Stimulated activated CD4-positive, alpha-beta T cell treated with anti-CD3 and anti-CD28 coated beads, Interleukin-15, amount 100 ng/mL, for 48 hours (primary cell): Measurements from ENCODE around the gene TBC1D13.
"Not testable (repeated sequence)": the region's sequence is repeated elsewhere in the genome, so short reads cannot be mapped to it uniquely, and the experiment has no call there.

Experiments
- DNase-seq, 2 donors: peaks; one replicate each; pipeline ENCODE4 v3.0.0-alpha.2; 2020; ENCODE audit warnings: low read depth in 2 of 2

The TBC1D13 gene

DNA sequence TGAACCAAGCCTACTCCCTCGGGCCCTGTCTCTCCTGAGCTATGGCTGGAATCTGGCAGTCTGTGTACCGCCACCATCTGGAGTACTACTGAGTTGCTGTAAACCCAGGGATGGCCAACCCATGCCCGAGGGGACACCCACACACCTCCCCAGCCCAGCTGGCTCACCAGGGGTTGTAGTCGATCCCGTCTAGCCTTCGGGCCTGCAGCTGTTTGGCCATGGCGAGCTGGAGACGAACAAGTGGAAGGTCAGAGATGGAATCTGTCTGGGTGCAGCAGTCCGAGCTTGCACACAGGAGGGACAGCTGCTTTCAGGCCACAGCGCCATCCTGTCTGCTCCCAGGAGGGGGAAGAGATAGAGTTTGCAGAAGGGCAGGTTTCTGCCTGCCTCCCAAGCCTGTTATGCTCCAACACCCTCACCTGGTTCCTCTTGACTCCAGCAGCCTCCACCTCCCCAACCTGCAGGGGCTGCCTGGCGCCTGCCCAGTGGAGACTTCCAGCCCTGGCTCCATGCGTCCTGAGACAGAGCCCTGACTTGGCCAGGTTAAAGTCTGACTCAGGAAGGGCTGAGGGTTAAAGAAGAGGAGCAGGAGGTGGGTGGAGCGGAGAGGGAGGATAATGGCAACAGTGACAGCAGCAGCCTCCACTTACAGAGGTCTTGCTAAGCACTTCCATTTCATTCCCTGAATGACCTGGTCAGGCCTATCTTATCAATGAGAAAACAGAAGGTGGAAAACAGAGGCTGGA, 58.3 kb downstream of the TBC1D13 start:
- no peak for DNase-seq

DNA sequence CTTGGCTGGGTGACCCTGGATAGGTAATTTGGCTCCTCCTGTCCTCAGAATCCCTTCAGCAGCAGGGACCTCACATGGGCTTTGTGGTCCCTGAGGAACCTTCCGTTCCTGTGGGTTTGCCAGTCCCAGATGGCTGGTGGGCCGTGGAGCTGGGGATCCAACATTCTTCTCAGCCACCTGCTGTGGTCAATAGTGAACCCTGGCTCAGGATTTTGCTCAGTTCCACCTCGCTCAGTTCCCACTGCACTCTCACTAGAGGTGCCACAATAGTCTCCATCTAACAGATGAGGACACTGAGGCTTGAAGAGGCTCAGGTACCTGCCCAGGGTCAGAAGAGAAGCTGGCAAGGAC, 59.6 kb downstream of the TBC1D13 start:
- no peak for DNase-seq

DNA sequence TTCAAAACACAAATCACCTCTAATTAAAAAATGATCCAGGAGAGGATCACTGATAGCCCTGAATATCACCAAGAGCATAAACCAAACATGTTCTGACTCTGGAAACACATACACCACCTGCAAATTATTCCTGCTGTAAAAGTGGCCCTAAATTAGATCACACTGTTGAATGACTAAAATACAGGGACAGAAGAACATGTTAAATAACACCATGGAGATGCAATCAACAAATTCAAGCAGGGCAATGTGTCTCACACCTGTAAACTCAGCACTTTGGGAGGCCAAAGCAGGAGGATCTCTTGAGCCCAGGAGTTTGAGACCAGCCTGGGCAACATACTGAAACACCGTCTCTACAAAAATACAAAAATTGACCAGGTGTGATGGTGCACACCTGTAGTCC, 60.8 kb downstream of the TBC1D13 start:
- no peak for DNase-seq

DNA sequence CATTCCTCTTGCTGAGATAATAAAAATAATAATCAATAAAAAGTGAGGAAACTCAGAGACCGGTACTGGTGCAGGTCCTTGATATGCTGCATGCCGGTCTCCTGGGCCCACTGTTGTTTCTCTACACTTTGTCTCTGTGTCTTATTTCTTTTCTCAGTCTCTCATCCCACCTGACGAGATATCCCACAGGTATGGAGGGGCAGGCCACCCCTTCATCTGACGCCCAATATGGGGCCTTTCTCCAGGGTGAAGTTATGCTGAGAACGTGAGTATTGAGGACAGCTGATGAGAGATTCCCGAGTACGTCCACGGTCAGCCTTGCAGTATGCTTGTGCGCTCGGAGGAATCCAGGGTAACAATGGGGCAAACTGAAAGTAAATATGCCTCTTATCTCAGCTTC, 64.0 kb downstream of the TBC1D13 start:
- DNase-seq = not testable (repeated sequence)

DNA sequence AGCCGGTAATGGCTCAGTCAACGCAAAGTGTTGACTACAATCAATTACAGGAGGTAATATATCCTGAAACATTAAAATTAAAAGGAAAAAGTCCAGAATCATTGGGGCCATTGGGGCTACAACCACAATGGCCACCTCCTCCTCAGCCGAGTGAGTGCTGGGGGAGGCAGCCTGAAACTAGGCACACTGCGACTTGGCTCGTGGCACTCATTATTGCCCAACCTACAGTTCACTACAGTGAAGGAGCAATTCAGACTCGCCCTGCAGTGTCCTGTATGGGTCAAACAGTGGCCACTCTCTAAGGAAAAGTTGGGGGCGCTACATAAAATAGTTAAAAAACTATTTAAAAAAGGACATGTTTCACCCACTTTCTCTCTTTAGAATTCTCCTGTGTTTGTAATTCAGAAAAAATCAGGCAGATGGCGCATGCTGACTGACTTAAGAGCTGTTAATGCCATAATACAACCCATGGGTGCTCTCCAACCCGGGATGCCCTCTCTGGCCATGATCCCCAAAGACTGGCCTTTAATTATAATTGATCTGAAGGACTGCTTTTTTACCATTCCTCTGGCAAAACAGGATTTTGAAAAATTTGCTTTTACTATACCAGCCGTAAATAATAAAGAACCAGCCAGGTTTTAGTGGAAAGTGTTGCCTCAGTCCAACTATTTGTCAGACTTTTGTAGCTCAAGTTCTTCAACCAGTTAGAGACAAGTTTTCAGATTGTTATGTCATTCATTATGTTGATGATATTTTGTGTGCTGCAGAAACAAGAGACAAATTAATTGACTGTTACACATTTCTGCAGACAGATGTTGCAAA, 64.9 kb downstream of the TBC1D13 start:
- not testable (repeated sequence) for DNase-seq

DNA sequence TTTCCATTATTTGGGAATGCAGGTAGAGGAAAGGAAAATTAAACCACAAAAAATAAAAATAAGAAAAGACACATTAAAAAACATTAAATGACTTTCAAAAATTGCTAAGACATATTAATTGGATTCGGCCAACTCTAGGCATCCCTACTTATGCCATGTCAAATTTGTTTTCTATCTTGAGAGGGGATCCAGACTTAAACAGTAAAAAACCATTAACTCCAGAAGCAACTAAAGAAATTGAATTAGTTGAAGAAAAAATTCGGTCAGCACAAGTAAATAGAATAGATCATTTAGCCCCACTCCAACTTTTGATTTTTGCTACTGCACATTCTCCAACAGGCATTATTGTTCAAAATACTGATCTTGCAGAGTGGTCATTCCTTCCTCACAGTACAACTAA, 65.6 kb downstream of the TBC1D13 start:
- not testable (repeated sequence) for DNase-seq

DNA sequence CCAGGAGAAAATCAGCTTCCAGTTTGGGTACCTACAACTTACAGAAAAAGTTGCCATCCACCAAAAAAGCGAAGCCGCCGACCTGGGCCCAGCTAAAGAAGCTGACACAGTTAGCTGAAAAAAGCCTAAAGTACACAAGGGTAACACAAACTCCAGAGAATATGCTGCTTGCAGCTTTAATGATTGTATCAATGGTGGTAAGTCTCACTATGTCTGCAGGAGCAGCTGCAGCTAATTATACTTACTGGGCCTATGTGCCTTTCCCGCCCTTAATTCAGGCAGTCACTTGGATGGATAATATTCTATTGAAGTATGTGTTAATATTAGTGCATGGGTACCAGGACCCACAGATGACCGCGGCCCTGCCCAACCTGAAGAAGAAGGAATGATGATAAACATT, 67.4 kb downstream of the TBC1D13 start:
- not testable (repeated sequence) for DNase-seq

DNA sequence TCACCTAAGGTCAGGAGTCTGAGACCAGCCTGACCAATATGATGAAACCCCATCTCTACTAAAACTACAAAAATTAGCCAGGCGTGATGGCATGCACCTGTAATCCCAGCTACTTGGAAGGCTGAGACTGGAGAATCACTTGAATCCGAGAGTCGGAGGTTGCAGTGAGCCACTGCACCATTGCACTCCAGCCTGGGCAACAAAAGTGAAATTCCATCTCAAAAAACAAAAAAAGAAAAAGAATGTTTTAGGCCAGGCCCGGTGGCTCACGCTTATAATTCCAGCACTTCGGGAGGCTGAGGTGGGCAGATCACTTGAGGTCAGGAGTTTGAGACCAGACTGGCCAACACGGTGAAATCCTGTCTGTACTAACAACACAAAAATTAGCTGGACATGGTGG, 71.4 kb downstream of the TBC1D13 start:
- not testable (repeated sequence) for DNase-seq
